ENCODE measurements around the gene MTOR. TPM values are rescaled to one million over a fixed set of nuclear protein-coding genes. Genes with fewer than 3 reads are reported as not detected.

MTOR gene
- total RNA-seq, 1 donor from 2014 or later, result 32.3 TPM

DNA sequence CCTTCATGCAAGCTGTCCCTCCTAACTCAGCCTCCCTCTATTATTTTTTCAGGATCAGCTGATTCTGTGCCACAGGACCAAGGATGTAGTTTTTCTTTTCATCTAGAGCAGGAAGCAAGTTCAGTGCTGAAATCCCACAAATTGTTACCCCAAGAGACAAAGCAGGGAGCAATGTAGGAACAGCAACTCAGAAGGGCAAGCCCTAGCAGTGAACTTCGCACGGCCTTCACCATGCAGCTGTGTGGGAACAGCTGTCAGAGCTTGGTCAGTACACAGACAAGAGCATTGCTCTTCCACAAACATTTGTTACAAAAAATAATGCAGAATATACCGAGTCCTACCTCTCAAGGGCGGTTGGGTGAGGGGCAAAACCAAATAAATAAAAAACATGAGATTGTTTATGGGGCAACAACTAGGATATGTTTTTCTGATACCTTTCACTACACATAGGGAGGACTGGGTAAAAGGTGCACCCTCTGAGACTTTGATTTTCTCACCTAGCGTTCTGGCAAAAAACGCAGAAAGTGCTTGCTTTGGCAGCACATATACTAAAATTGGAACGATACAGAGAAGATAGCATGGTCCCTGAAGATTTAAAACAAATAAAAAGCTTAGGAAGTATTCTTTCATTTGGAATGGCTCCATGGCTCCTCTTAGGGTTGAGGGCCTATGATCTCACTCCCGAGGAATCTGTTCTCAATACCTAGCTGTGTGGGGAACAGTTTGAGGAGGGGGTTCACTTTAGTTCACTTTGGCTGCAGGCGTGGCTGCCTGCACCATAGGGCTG is 110.3 kb downstream of the MTOR start:
- peaks cover 24% of the 10 kb centered on the region for H3K4me1 ChIP-seq
- intact Hi-C loops (cut with DNase I), result no loop called here
- TF ChIP-seq, protein P1, sequence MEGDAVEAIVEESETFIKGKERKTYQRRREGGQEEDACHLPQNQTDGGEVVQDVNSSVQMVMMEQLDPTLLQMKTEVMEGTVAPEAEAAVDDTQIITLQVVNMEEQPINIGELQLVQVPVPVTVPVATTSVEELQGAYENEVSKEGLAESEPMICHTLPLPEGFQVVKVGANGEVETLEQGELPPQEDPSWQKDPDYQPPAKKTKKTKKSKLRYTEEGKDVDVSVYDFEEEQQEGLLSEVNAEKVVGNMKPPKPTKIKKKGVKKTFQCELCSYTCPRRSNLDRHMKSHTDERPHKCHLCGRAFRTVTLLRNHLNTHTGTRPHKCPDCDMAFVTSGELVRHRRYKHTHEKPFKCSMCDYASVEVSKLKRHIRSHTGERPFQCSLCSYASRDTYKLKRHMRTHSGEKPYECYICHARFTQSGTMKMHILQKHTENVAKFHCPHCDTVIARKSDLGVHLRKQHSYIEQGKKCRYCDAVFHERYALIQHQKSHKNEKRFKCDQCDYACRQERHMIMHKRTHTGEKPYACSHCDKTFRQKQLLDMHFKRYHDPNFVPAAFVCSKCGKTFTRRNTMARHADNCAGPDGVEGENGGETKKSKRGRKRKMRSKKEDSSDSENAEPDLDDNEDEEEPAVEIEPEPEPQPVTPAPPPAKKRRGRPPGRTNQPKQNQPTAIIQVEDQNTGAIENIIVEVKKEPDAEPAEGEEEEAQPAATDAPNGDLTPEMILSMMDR (IDR thresholded peaks at IDR 0.05), result no peak

DNA sequence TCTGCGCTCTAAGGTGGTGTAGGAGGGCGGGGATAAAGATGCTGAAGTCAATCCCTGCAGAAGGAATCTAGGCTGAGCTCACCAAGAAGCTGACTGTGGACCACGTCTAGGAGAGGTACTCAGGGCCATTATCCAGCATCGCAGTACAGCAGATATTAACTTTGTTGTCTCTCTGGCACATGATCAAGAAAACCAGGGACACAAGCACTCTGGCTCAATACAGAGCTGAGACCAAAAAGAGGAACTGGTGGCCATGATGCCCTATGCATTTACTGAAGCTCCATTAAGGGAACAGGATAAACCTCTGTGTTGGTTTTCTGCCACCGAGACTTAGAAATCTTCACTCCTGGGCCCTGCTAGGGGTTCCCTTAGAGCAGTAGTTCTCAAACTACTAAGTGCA is 111.2 kb downstream of the MTOR start:
- Histone ChIP-seq H3K36me3 (peaks cover 54% of the 10 kb centered on the region), H3K4me3 (no peak overlapping the region), H3K27me3 (no peaks in the 10 kb centered on the region), H3K4me1 (peaks cover 24% of the 10 kb centered on the region), H3K9me3 (no peaks in the 10 kb centered on the region), H3K27ac (peak overlapping the region; percentile 42)
- TF ChIP-seq, protein P1 (IDR thresholded peaks at IDR 0.05), result no peak
- DNase-seq (no peak), ATAC-seq (no peak)
- intact Hi-C loops (cut with DNase I), result no loop called here

More for the DNA sequence above, 110.3 kb downstream of the MTOR start:
- DNase-seq (no peak), ATAC-seq (peak; percentile 85)
- Histone ChIP-seq H3K9me3 (no peaks in the 10 kb centered on the region), H3K27me3 (no peaks in the 10 kb centered on the region), H3K36me3 (peaks cover 53% of the 10 kb centered on the region), H3K27ac (peak overlapping the region; percentile 42), H3K4me3 (no peak overlapping the region)

DNA sequence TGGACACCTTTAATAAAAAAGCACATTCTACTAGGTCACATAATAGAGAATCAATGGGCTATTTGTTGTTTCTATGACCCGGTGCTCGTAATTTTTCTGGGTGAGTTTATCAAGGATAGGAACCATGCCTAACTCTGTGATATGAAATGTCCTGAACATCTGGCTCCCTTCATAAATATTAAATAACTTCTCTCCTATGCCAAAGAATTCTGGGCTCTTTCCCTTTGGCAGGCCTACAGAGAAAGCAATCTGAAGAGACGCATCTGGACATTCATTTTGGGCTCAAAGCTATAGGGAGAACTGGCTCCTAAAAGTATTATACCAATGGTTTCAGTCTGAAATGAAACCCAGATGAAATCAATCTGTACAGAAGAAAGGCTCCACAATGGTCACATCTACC is 112.0 kb downstream of the MTOR start:
- Histone ChIP-seq H3K9me3 (no peaks in the 10 kb centered on the region), H3K27ac (no peak overlapping the region), H3K4me1 (peaks cover 24% of the 10 kb centered on the region), H3K4me3 (no peak overlapping the region), H3K27me3 (no peaks in the 10 kb centered on the region), H3K36me3 (peaks cover 53% of the 10 kb centered on the region)
- TF ChIP-seq, protein P1 (IDR thresholded peaks at IDR 0.05), result no peak
- DNase-seq (no peak), ATAC-seq (no peak)
- intact Hi-C loops (cut with DNase I), result no loop called here

DNA sequence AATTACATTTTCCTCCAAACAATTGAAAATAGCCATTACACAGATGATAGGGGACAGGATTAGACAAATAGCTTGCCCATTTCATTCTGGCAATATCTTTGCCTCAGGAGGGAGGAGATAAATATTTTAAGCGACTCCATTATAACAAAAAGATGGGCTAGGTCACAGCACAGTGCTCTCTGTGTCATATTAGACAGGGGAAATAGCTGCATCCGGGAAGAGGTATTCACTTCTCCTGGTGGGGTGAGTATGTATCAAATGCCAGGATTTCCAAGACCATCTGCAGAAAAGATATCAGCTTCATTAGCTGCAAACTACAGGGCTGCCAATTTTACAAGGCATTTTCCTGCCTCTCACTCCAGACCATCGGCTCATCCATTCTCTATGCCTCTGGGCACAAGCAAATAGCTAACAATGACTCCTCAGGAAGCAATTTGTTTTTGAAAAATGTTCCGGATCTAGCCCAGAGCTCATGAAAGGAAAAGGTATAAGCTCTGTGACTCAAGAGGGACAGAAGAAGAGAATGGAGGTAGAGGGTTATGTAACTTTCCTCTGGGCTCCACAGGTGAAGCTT is 115.1 kb downstream of the MTOR start:
- TF ChIP-seq, protein P1 (IDR thresholded peaks at IDR 0.05), result no peak
- no peak for DNase-seq
- Histone ChIP-seq H3K27ac (no peak overlapping the region), H3K9me3 (no peaks in the 10 kb centered on the region), H3K36me3 (peaks cover 66% of the 10 kb centered on the region), H3K4me1 (peaks cover 24% of the 10 kb centered on the region), H3K4me3 (no peak overlapping the region), H3K27me3 (no peaks in the 10 kb centered on the region)
- ATAC-seq, result no peak
- intact Hi-C loops (cut with DNase I), result no loop called here

DNA sequence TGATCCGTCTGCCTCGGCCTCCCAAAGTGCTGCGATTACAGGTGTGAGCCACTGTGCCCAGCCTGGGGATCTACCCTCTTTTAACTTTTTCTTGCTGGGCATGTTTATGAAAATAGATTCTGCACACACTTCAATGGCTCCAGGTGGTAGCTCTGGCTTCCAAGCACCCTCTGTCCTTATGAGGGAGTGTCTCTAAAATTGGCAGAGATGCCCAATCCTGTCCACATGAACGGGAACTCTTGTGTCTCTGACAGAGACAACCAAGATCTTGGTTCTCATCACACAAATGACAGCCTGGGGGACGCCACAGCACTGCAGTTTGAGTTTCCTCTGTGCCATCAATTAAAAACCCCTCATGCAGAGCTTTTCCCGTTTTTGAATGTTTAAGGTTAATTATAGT is 116.6 kb downstream of the MTOR start:
- no peak overlapping the region for H3K4me3 ChIP-seq
- peaks cover 66% of the 10 kb centered on the region for H3K36me3 ChIP-seq
- TF ChIP-seq, protein P1 (IDR thresholded peaks at IDR 0.05), result no peak
- ATAC-seq, result no peak
- no peak overlapping the region for H3K27ac ChIP-seq
- no peaks in the 10 kb centered on the region for H3K9me3 ChIP-seq
- no peak for DNase-seq
- intact Hi-C loops (cut with DNase I), result no loop called here
- H3K4me1 ChIP-seq, result peaks cover 10% of the 10 kb centered on the region
- H3K27me3 ChIP-seq, result no peaks in the 10 kb centered on the region
